Glutamatergic neuron (in vitro differentiated cells): ENCODE data around the gene DCAF17. TPM values are rescaled to one million over a fixed set of nuclear protein-coding genes. Genes with fewer than 3 reads are reported as not detected.

Experiments
- DNase-seq: peaks from one replicate; pipeline ENCODE4 v3.0.0; 2022
- H3K27ac Mint-ChIP-seq: one replicate; pipeline ENCODE4 v1.8.0; 2020; ENCODE audit warnings: mild to moderate bottlenecking, mixed read lengths, inconsistent platforms; ENCODE audit not compliant: unreplicated experiment
- H3K27me3 Mint-ChIP-seq: one replicate; pipeline ENCODE4 v1.8.0; 2020; ENCODE audit warnings: mild to moderate bottlenecking, moderate library complexity, mixed read lengths, inconsistent platforms; ENCODE audit not compliant: unreplicated experiment
- H3K36me3 Mint-ChIP-seq: one replicate; pipeline ENCODE4 v1.8.0; 2020; ENCODE audit warnings: mild to moderate bottlenecking, mixed read lengths, inconsistent platforms; ENCODE audit not compliant: unreplicated experiment
- H3K4me1 Mint-ChIP-seq: one replicate; pipeline ENCODE4 v1.8.0; 2020; ENCODE audit warnings: mild to moderate bottlenecking, low read depth, mixed read lengths, inconsistent platforms; ENCODE audit not compliant: unreplicated experiment
- H3K4me3 Mint-ChIP-seq: one replicate; pipeline ENCODE4 v1.8.0; 2020; ENCODE audit warnings: mild to moderate bottlenecking, mixed read lengths, inconsistent platforms; ENCODE audit not compliant: unreplicated experiment
- H3K9me3 Mint-ChIP-seq: one replicate; pipeline ENCODE4 v1.8.0; 2020; ENCODE audit warnings: mild to moderate bottlenecking, moderate library complexity, mixed read lengths, inconsistent platforms; ENCODE audit not compliant: unreplicated experiment
- long read RNA-seq: library from polyadenylated mRNA; unstranded; transcript quantifications from one replicate; pipeline ENCODE4 v2.0.0, GENCODE V29; 2020; ENCODE audit not compliant: unreplicated experiment
- total RNA-seq: library from RNA; stranded (reverse); fragmentation: NEBNext Ultra II Directional; extraction: Animal tissue kit (Norgen Biotek cat#: 25700); gene quantifications from one replicate; pipeline ENCODE4 v1.2.1, GENCODE V29; 2021; ENCODE audit not compliant: unreplicated experiment
- TF ChIP-seq, protein P1 (sequence below): fragments of 200-600 bp; sonication (generic); IDR thresholded peaks from one replicate; pipeline ENCODE4 v1.5.0; 2021; ENCODE audit not compliant: partially characterized antibody, unreplicated experiment

Gene DCAF17, protein sequence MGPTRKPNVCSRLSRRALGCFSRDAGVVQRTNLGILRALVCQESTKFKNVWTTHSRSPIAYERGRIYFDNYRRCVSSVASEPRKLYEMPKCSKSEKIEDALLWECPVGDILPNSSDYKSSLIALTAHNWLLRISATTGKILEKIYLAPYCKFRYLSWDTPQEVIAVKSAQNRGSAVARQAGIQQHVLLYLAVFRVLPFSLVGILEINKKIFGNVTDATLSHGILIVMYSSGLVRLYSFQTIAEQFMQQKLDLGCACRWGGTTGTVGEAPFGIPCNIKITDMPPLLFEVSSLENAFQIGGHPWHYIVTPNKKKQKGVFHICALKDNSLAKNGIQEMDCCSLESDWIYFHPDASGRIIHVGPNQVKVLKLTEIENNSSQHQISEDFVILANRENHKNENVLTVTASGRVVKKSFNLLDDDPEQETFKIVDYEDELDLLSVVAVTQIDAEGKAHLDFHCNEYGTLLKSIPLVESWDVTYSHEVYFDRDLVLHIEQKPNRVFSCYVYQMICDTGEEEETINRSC
- 17.0 TPM for total RNA-seq
- long read RNA-seq, partial matches to known transcripts: 2 of 2 reads
- long read RNA-seq, other reads (novel, unspliced or antisense): 0 of 2 reads

DNA sequence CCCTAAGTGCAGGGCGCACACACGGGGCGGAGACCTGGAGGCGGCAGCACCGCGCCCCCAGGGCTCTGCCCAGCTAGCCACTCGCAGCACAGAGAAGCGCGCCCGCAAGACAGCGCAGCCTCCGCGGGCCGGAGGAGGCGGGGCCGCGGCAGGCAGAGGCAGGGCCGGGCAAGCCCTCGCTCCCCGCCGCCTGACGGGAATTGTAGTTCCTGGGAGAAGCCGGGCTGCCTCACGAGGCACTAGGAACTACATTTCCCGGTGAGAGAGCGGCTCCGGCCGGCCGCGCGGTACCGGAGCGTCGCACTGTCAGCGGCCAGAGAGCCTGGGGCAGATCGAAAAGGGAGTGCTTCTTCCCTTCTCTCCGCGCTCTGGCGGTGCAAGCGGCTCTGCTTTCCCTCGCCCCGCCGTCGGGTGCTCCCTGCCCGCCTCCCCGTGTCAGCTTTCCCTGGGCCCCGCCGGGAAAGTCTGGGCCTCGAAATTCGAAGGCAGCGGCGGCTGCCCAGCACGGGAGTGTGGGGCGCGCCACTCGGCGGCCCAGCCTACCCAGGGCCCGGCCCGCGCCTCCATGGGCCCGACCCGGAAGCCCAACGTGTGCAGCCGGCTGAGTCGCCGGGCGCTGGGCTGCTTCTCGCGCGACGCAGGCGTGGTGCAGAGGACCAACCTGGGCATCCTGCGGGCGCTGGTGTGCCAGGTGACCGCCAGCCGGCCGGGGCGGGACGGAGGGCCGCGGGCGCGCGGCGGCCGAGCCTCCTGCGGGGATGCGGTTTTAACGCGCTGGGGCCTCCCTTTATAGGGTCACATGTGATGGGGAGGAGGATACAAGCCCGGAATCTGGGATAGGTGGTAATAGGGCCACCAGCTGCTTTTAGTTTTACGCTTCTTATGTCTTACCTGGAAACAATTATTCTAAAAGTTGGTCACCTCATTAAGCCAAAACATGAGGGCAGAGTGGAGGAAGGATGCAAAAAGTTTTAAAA lies at the start of gene DCAF17:
DCAF17 (plus strand) TSS at position 214 of the 977 bp plus-strand sequence; CDS start at position 566, 352 bp downstream.
- Mint-ChIP-seq H3K27ac (peak within 1 kb of the TSS; percentile 85), H3K4me3 (peak within 1 kb of the TSS; percentile 95), H3K36me3 (no peaks in the 10 kb centered on the region)

DNA sequence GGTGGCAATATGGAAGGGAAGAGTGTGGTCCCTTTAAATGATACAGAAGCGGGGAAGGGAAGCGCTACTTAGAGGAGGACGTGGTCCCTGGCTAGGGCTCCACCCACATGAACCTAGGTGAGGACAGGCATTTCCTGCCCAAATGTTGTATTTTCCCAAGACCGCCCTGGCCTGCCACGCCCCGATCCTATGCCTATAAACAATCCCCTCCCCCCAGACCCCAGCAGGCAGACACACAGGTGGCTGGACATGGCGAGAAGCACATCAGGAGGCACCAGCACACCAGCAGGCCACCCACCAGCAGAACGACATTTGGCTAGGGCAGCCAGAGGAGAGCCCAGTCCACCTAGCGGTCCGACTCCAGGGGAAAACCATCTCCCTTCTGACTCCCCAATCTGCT lies 47.4 kb upstream of the DCAF17 start:
- no peak for DNase-seq
- Mint-ChIP-seq H3K4me1 (peaks cover 20% of the 10 kb centered on the region), H3K9me3 (no peaks in the 10 kb centered on the region), H3K27me3 (no peaks in the 10 kb centered on the region), H3K4me3 (peak overlapping the region; percentile 44), H3K36me3 (peaks cover under 1% of the 10 kb centered on the region), H3K27ac (no peak overlapping the region)
- TF ChIP-seq, protein P1, sequence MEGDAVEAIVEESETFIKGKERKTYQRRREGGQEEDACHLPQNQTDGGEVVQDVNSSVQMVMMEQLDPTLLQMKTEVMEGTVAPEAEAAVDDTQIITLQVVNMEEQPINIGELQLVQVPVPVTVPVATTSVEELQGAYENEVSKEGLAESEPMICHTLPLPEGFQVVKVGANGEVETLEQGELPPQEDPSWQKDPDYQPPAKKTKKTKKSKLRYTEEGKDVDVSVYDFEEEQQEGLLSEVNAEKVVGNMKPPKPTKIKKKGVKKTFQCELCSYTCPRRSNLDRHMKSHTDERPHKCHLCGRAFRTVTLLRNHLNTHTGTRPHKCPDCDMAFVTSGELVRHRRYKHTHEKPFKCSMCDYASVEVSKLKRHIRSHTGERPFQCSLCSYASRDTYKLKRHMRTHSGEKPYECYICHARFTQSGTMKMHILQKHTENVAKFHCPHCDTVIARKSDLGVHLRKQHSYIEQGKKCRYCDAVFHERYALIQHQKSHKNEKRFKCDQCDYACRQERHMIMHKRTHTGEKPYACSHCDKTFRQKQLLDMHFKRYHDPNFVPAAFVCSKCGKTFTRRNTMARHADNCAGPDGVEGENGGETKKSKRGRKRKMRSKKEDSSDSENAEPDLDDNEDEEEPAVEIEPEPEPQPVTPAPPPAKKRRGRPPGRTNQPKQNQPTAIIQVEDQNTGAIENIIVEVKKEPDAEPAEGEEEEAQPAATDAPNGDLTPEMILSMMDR: no peak

More for the DNA sequence above, at the start of gene DCAF17:
- peaks cover 4% of the 10 kb centered on the region for H3K9me3 Mint-ChIP-seq
- peaks cover 13% of the 10 kb centered on the region for H3K4me1 Mint-ChIP-seq
- peak; percentile 96 for DNase-seq
- peaks cover 2% of the 10 kb centered on the region for H3K27me3 Mint-ChIP-seq
- TF ChIP-seq, protein P1: no peak

DNA sequence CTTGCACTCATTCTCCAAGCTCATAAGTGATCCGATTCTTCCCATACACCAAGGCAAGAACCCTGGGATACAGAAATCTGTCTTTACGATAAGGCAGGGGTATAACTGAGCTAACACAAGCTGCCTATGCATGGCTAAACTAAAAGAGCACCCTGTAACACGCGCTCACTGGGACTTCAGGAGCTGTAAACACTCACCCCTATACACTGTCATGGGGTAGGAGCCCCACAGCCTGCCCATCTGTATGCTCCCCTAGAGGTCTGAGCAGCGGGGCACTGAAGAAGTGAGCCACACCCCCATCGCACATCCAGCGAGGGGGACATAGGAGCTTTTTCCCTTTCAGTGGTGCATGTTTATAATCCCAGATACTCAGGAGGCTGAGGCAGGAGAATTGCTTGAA lies 47.0 kb upstream of the DCAF17 start:
- peaks cover 20% of the 10 kb centered on the region for H3K4me1 Mint-ChIP-seq
- H3K9me3 Mint-ChIP-seq: no peaks in the 10 kb centered on the region
- H3K27ac Mint-ChIP-seq: peak overlapping the region; percentile 49
- no peaks in the 10 kb centered on the region for H3K36me3 Mint-ChIP-seq
- DNase-seq: no peak
- no peaks in the 10 kb centered on the region for H3K27me3 Mint-ChIP-seq
- H3K4me3 Mint-ChIP-seq: peak overlapping the region; percentile 44
- TF ChIP-seq, protein P1: no peak

DNA sequence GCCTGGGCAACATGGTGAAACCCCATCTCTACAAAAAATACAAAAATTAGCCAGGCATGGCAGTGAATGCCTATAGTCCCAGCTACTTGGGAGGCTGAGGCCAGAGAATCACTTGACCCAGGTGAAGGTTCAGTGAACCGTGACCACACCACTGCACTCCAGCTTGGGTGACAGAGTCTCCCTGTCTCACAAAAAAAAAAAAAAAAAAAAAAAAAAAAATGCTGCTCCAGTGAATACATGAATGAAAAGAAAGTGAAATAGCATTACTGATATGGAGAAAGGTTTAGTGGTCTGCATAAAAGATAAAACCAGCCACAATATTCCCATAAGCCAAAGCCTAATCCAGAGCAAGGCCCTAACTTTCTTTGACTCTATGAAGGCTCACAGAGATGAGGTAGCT lies 44.7 kb upstream of the DCAF17 start:
- DNase-seq: no peak
- Mint-ChIP-seq H3K4me3 (no peak overlapping the region), H3K4me1 (peaks cover 20% of the 10 kb centered on the region), H3K27ac (no peak overlapping the region), H3K36me3 (no peaks in the 10 kb centered on the region), H3K27me3 (no peaks in the 10 kb centered on the region), H3K9me3 (no peaks in the 10 kb centered on the region)
- TF ChIP-seq, protein P1: no peak
